ENCODE measurements around the gene SNAP47. TPM values are rescaled to one million over a fixed set of nuclear protein-coding genes. Genes with fewer than 3 reads are reported as not detected.

The SNAP47 gene
- polyA plus RNA-seq, 1 of the 3 experiments (the other 2 are of a cell fraction): 45.6 TPM

GRCh38 chr1:227779021-227779441 is 43.8 kb downstream of the SNAP47 start:
- Histone ChIP-seq H4K20me1 (ENCODE audit: insufficient read depth) (no peaks in the 10 kb centered on the region), H3K9ac (no peak overlapping the region), H2AFZ (ENCODE audit: low read depth) (no peak overlapping the region), H3K4me3 (ENCODE audit: low read depth in 2 of 2, low read length in 1 of 2) (no peak overlapping the region), H3K79me2 (ENCODE audit: insufficient read depth) (no peaks in the 10 kb centered on the region), H3K9me3 (no peaks in the 10 kb centered on the region), H3K36me3 (replicated peaks in 1 of 2; ENCODE audit: control insufficient read depth in 1 of 2, insufficient read depth in 2 of 2, low read length in 1 of 2) (peaks cover 0 to 27% of the 10 kb centered on the region in 2 experiments), H3F3A (replicated peaks; ENCODE audit: insufficient read depth) (peaks cover 20% of the 10 kb centered on the region), H3K27ac (ENCODE audit: low read depth in 2 of 2, low read length in 1 of 2) (peak overlapping the region in 1 of 2 experiments; percentile 27; a peak in 1 of 4 replicates), H3K4me1 (ENCODE audit: control insufficient read depth in 1 of 2, insufficient read depth in 2 of 2, low read depth in 1 of 2, low read length in 1 of 2) (peaks cover 3 to 16% of the 10 kb centered on the region in 2 experiments; a peak in 3 of 4 replicates), H3K27me3 (ENCODE audit: insufficient read depth) (no peaks in the 10 kb centered on the region), H3K9me2 (no peaks in the 10 kb centered on the region), H3K4me2 (no peak overlapping the region)
- no CpG with 5 or more reads among the region's 10 CpGs for WGBS (ENCODE audit: low lambda C conversion rate)
- ChIA-PET POLR2A (no interaction called here), CTCF (interaction anchor here (0.7 to 2.7 kb wide), 3 partner anchors 11 to 169 kb away, joined by 3 to 12 read pairs (median 3); partner anchors contain the start of gene WNT9A)
- no peak for DNase-seq
- TF ChIP-seq, protein P1, sequence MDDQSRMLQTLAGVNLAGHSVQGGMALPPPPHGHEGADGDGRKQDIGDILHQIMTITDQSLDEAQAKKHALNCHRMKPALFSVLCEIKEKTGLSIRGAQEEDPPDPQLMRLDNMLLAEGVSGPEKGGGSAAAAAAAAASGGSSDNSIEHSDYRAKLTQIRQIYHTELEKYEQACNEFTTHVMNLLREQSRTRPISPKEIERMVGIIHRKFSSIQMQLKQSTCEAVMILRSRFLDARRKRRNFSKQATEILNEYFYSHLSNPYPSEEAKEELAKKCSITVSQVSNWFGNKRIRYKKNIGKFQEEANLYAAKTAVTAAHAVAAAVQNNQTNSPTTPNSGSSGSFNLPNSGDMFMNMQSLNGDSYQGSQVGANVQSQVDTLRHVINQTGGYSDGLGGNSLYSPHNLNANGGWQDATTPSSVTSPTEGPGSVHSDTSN (IDR thresholded peaks at IDR 0.05): no peak
- peak; percentile 0; the same call in 1 of the 2 replicates for TF ChIP-seq TCF12 (IDR thresholded peaks at IDR 0.05)

GRCh38 chr1:227779685-227780084 is 44.5 kb downstream of the SNAP47 start:
- no peaks in the 10 kb centered on the region for H3K9me3 ChIP-seq
- DNase-seq: no peak
- POLR2A ChIA-PET: no interaction called here
- no peak overlapping the region for H3K27ac ChIP-seq (ENCODE audit: low read depth in 2 of 2, low read length in 1 of 2)
- H3K36me3 ChIP-seq (replicated peaks in 1 of 2; ENCODE audit: control insufficient read depth in 1 of 2, insufficient read depth in 2 of 2, low read length in 1 of 2): peaks cover 0 to 25% of the 10 kb centered on the region in 2 experiments
- no peaks in the 10 kb centered on the region for H3K9me2 ChIP-seq
- no peaks in the 10 kb centered on the region for H3K27me3 ChIP-seq (ENCODE audit: insufficient read depth)
- 97% methylated on average over 6 of the region's 7 CpGs for WGBS (ENCODE audit: low lambda C conversion rate)
- no peak overlapping the region for H3K4me3 ChIP-seq (ENCODE audit: low read depth in 2 of 2, low read length in 1 of 2)
- peaks cover 20% of the 10 kb centered on the region for H3F3A ChIP-seq (replicated peaks; ENCODE audit: insufficient read depth)
- CTCF ChIA-PET: interaction anchor here (1.1 to 2.7 kb wide), 2 partner anchors 12 to 17 kb away, joined by 3 to 12 read pairs; no protein-coding TSS in a partner anchor
- no peak overlapping the region for H3K4me2 ChIP-seq
- no peak for TF ChIP-seq IRF3 (IDR thresholded peaks at IDR 0.05; ENCODE audit: low read depth, low read length)
- H3K4me1 ChIP-seq (ENCODE audit: control insufficient read depth in 1 of 2, insufficient read depth in 2 of 2, low read depth in 1 of 2, low read length in 1 of 2): peaks cover 3 to 16% of the 10 kb centered on the region in 2 experiments; a peak in 3 of 4 replicates
- no peaks in the 10 kb centered on the region for H3K79me2 ChIP-seq (ENCODE audit: insufficient read depth)
- no peaks in the 10 kb centered on the region for H4K20me1 ChIP-seq (ENCODE audit: insufficient read depth)
- no peak overlapping the region for H2AFZ ChIP-seq (ENCODE audit: low read depth)
- H3K9ac ChIP-seq: no peak overlapping the region

DNA sequence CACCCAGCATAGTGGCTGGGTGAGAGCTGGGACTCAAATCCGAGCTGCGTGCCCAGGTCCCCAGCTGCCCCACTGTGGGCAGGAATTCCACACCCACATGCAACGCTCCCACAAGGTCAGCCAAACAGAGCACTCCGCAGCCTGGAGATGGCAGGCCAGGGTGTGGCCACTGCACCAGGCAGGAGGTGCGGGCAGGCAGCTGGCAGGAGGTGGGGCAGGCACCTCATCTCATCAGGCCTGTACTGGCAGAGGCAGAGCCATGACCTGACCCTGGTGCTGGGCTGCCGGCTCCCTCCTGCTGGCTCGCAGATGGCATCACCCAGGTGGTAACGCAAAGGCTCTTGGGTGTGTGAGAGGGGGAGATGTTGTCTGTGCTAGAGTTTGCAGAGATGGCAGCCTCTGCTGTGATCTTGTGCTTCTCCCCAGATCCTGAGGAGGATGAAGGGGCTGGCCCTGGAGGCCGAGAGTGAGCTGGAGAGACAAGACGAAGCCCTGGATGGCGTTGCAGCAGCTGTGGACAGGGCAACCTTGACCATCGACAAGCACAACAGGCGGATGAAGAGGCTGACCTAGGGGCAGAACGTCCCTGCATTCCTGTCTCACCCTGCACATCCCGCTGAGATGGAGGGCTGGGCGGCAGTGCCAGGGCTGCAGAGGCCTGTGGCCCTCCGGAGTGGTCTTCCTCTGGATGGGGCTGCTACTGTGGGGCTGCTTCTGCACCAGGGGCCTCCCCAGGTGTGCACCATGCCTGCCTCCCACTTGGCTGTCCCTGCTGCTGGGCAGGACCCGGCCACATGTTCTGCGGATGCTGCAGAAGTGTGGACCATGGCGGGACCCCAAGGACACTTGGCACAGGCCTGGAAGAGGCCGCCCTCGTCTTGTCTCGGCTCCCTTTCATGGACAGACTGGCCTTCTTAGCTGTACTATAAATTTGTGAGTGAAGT is 45.1 kb downstream of the SNAP47 start:
- H3K36me3 ChIP-seq (replicated peaks in 1 of 2; ENCODE audit: control insufficient read depth in 1 of 2, insufficient read depth in 2 of 2, low read length in 1 of 2): peaks cover 0 to 20% of the 10 kb centered on the region in 2 experiments
- no peak overlapping the region for H2AFZ ChIP-seq (ENCODE audit: low read depth)
- no peak overlapping the region for H3K4me2 ChIP-seq
- H3F3A ChIP-seq (replicated peaks; ENCODE audit: insufficient read depth): peaks cover 20% of the 10 kb centered on the region
- H3K79me2 ChIP-seq (ENCODE audit: insufficient read depth): no peaks in the 10 kb centered on the region
- WGBS (ENCODE audit: low lambda C conversion rate): 81% methylated on average over 12 of the region's 23 CpGs
- CTCF ChIA-PET: interaction anchor here (1.1 kb wide), 1 partner anchor 12 kb away, joined by 3 read pairs; no protein-coding TSS in a partner anchor
- POLR2A ChIA-PET: no interaction called here
- H3K9ac ChIP-seq: no peak overlapping the region
- TF ChIP-seq RFX5 (IDR thresholded peaks at IDR 0.05; ENCODE audit: low read length): no peak
- no peak for TF ChIP-seq REST (IDR thresholded peaks at IDR 0.05; ENCODE audit: low read depth, low read length)
- no peak for TF ChIP-seq GABPA (IDR thresholded peaks at IDR 0.05; ENCODE audit: low read depth)
- no peak for TF ChIP-seq CTCF (IDR thresholded peaks at IDR 0.05)
- no peak for TF ChIP-seq EP300 (IDR thresholded peaks at IDR 0.05; ENCODE audit: borderline replicate concordance in 1 of 2, low read depth in 1 of 2, low read length in 1 of 2)
- TF ChIP-seq MXI1 (IDR thresholded peaks at IDR 0.05; ENCODE audit: low read depth, low read length): no peak
- H3K9me2 ChIP-seq: no peaks in the 10 kb centered on the region
- H3K27me3 ChIP-seq (ENCODE audit: insufficient read depth): no peaks in the 10 kb centered on the region
- H3K27ac ChIP-seq (ENCODE audit: low read depth in 2 of 2, low read length in 1 of 2): no peak overlapping the region
- peaks cover 3 to 15% of the 10 kb centered on the region in 2 experiments; a peak in 3 of 4 replicates for H3K4me1 ChIP-seq (ENCODE audit: control insufficient read depth in 1 of 2, insufficient read depth in 2 of 2, low read depth in 1 of 2, low read length in 1 of 2)
- no peak overlapping the region for H3K4me3 ChIP-seq (ENCODE audit: low read depth in 2 of 2, low read length in 1 of 2)
- no peaks in the 10 kb centered on the region for H3K9me3 ChIP-seq
- no peaks in the 10 kb centered on the region for H4K20me1 ChIP-seq (ENCODE audit: insufficient read depth)
- DNase-seq: no peak
